Panc1 (cell line): ENCODE measurements around the gene TMEM217. TPM values are rescaled to one million over a fixed set of nuclear protein-coding genes. Genes with fewer than 3 reads are reported as not detected.

Source experiments
- ATAC-seq: fragments of 200-7000 bp; cut with Tn5 transposase; 2 replicates; pipeline ENCODE4 v1.9.1; 2020; ENCODE audit warnings: mild to moderate bottlenecking, moderate library complexity
- BruUV-seq: library from RNA; stranded (reverse); fragments of 400-500 nt; replicated peaks from 2 replicates; lab custom pipeline; 2021; lab: Mats Ljungman, UMichigan
- CTCF ChIA-PET: fragments of 300-600 bp; sonication (Branson Sonifier 250); formaldehyde crosslinking; loops from one replicate; lab custom pipeline; 2022; ENCODE audit warnings: antibody characterized with exemption; lab: Charles Lee
- POLR2A ChIA-PET: fragments of 300-600 bp; sonication (Branson Sonifier 250); formaldehyde crosslinking; loops from one replicate; lab custom pipeline; 2022; ENCODE audit warnings: antibody characterized with exemption; lab: Charles Lee
- DNase-seq: peaks from one replicate; pipeline ENCODE4 v3.0.0-alpha.2; 2010; ENCODE audit warnings: low read depth, low spot score
- H3K27ac ChIP-seq: 2 replicates; pipeline ENCODE4 v1.5.1; 2011; ENCODE audit warnings: mild to moderate bottlenecking, low read length, inconsistent platforms
- H3K27me3 ChIP-seq: fragments of 200-500 bp; sonication (Bioruptor generic); 2 replicates; pipeline ENCODE4 v1.6.0; 2014; ENCODE audit warnings: low read length, inconsistent platforms; ENCODE audit not compliant: control insufficient read depth, insufficient read depth
- H3K36me3 ChIP-seq: fragments of 200-500 bp; sonication (Bioruptor generic); 2 replicates; pipeline ENCODE4 v1.5.1; 2014; ENCODE audit warnings: inconsistent platforms, mild to moderate bottlenecking, low read length, moderate library complexity; ENCODE audit not compliant: control insufficient read depth, insufficient read depth
- H3K4me1 ChIP-seq: 2 replicates; pipeline ENCODE4 v1.5.1; 2011; ENCODE audit warnings: inconsistent platforms, mild to moderate bottlenecking, low read length, moderate library complexity; ENCODE audit not compliant: control insufficient read depth, insufficient read depth
- H3K4me3 ChIP-seq, 2 experiments: 2 replicates each; pipeline ENCODE4 v1.5.1; 2011 to 2012; ENCODE audit warnings: low read depth in 2 of 2, low read length in 2 of 2, mild to moderate bottlenecking in 2 of 2, inconsistent platforms in 1 of 2, moderate library complexity in 1 of 2
- H3K9me3 ChIP-seq: fragments of 200-500 bp; sonication (Bioruptor generic); 2 replicates; pipeline ENCODE4 v1.5.1; 2014; ENCODE audit warnings: low read depth, mild to moderate bottlenecking, inconsistent platforms, low read length, moderate library complexity; ENCODE audit not compliant: control insufficient read depth, insufficient read depth
- CTCF ChIP-seq: fragments of 450-650 bp; IDR thresholded peaks from 2 replicates; pipeline ENCODE4 v1.5.1; 2017; ENCODE audit warnings: mild to moderate bottlenecking
- POLR2AphosphoS5 ChIP-seq: IDR thresholded peaks from 2 replicates; pipeline ENCODE4 v1.6.1; 2012; ENCODE audit warnings: mild to moderate bottlenecking, low read depth, low read length, moderate library complexity
- REST ChIP-seq, 2 experiments: IDR thresholded peaks; 2 replicates each; pipeline ENCODE4 v1.6.1; 2011 to 2012; ENCODE audit warnings: low read depth in 2 of 2, control low read depth in 1 of 2, low read length in 1 of 2, mild to moderate bottlenecking in 1 of 2, moderate library complexity in 1 of 2; ENCODE audit not compliant: insufficient read depth in 1 of 2
- SIN3A ChIP-seq: IDR thresholded peaks from 2 replicates; pipeline ENCODE4 v1.6.1; 2012; ENCODE audit warnings: low read depth, mild to moderate bottlenecking, low read length, moderate library complexity, borderline replicate concordance; ENCODE audit not compliant: insufficient read depth
- TCF7L2 ChIP-seq: IDR thresholded peaks from 2 replicates; pipeline ENCODE4 v1.6.1; 2011; ENCODE audit warnings: mild to moderate bottlenecking, low read depth, low read length, inconsistent platforms
- in situ Hi-C: cut with HindIII; loops from 2 replicates; pipeline ENCODE4 v1.10.0; 2016; ENCODE audit warnings: low sequenced_read_pairs, low pct_unique_long_range_greater_than_20kb
- intact Hi-C: fragments of 100-400 bp; cut with micrococcal nuclease; formaldehyde crosslinking; loops from one replicate; pipeline ENCODE4 v1.10.0; 2022; ENCODE audit not compliant: unreplicated experiment
- total RNA-seq: library from RNA; stranded (reverse); gene quantifications from one replicate; pipeline ENCODE4 v1.2.1, GENCODE V29; 2021; ENCODE audit not compliant: unreplicated experiment

TMEM217 gene
- total RNA-seq, 1 experiment from 2014 or later = 4.0 TPM

- CTCF ChIA-PET = no interaction called here
- no TSS peak for BruUV-seq
- peaks cover 12% of the 10 kb centered on the region for H3K4me1 ChIP-seq
- no peak for ATAC-seq
- no peak overlapping the region for H3K4me3 ChIP-seq
- H3K36me3 ChIP-seq = peaks cover 8% of the 10 kb centered on the region
- intact Hi-C loops (loop anchor here (5.0 kb wide), 1 partner anchor 34 kb away; no protein-coding TSS in a partner anchor), in situ Hi-C loops (no loop called here)
- H3K27me3 ChIP-seq = no peaks in the 10 kb centered on the region
- POLR2A ChIA-PET = no interaction called here
- TF ChIP-seq SIN3A = no peak
- no peak for TF ChIP-seq REST (IDR thresholded peaks at IDR 0.05; ENCODE audit: insufficient read depth in 1 of 2, low read depth in 2 of 2, low read length in 1 of 2)
- no peak for TF ChIP-seq TCF7L2
- no peak for TF ChIP-seq POLR2AphosphoS5
- TF ChIP-seq CTCF = no peak
- H3K9me3 ChIP-seq = no peaks in the 10 kb centered on the region
- no peak overlapping the region for H3K27ac ChIP-seq
- DNase-seq = no peak
Measured at GRCh38 chr6:37177935-37178517, 79.9 kb downstream of the TMEM217 start.

DNA sequence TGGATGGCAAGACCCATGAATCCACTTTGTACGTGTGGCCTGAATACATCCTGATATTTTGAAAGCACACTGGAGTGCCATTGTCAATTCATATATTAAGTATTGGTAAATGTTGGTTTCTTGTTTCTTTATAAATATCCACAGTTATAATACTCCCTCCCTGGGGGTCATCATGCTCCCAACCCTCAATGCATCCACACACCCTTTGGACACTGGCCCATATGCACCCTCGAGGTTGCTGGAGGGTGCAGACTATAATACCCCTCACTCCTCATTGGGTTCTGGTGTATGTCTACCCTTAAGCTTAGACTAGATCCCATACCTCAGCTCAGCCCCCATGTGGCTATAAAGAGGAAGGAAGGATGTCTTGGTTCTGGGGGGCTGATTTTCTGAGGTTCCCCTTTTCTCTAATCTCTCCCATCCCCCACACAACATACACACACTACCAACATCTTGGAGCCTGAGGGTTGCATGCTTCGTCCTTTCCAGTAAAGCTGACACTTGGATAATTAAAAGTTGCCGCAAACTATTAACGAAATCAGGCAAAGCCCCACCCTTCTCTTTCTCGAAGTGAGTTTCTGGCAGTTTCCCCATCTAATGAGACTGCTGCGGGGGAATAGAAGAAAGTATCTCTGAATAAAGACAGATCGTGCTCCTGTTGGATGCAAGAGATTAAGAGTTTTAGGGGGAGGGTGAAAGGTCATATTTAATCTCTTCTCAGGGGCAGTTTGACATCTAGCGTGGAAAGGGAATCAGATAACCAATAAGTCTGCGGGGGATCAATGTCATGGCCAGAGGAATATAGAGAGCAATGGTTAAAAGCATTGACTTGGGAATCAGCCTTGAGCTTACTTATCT, 80.6 kb downstream of the TMEM217 start:
- ChIA-PET CTCF (no interaction called here), POLR2A (interaction anchor here (0.5 to 1.0 kb wide), 2 partner anchors 10 to 579 kb away, joined by 3 read pairs; no protein-coding TSS in a partner anchor)
- BruUV-seq = no TSS peak
- in situ Hi-C loops = no loop called here
- Histone ChIP-seq H3K4me1 (peaks cover 19% of the 10 kb centered on the region), H3K9me3 (no peaks in the 10 kb centered on the region), H3K27ac (no peak overlapping the region), H3K27me3 (no peaks in the 10 kb centered on the region), H3K4me3 (no peak overlapping the region), H3K36me3 (peaks cover 12% of the 10 kb centered on the region)
- ATAC-seq (no peak), DNase-seq (no peak)
- TF ChIP-seq CTCF (no peak), SIN3A (no peak), REST (IDR thresholded peaks at IDR 0.05; ENCODE audit: insufficient read depth in 1 of 2, low read depth in 2 of 2, low read length in 1 of 2) (no peak), POLR2AphosphoS5 (no peak), TCF7L2 (no peak)
- intact Hi-C loops = loop anchor here (5.0 kb wide), 1 partner anchor 35 kb away; no protein-coding TSS in a partner anchor
